Uterus (tissue), 2 donors: ENCODE data around the gene DEFB121.

Source experiments
- POLR2A ChIP-seq, 2 donors: fragments of 450-650 bp; IDR thresholded peaks; one replicate each; pipeline ENCODE4 v1.6.1; 2016; ENCODE audit warnings: antibody characterized with exemption in 2 of 2, mild to moderate bottlenecking in 1 of 2, moderate library complexity in 1 of 2
- TF ChIP-seq, protein P1 (sequence below), 4 experiments: fragments of 200-600 bp in 2 of 4; fragments of 450-650 bp in 2 of 4; sonication (generic) in 2 of 4; IDR thresholded peaks; one replicate each; pipeline ENCODE4 v1.5.1; 2016 to 2019; ENCODE audit warnings: antibody characterized with exemption in 4 of 4, mild to moderate bottlenecking in 2 of 4, moderate library complexity in 1 of 4

DNA sequence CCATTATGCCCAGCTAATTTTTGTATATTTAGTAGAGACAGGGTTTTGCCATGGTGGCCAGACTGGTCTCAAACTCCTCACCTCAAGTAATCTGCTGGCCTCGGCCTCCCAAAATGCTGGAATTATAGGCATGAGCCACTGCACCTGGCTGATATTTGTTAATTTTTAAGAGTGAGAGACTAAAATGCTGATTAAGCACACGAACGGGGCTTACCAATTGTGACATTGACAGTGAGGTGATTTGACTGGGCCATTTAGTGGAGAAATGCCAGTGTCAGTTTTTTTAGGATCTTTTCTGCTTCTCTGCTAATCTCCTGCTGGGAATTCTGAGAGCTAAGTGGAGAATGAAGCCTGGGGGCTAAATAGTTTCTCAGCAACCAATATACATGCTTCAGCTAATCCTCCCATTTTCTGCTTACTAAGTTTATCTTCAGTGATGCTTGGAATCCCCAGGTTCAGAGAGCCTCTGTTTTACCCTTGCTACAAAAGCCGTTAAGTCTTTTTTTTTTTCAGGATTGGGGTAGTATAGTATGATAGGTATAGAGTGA is 24.6 kb upstream of the DEFB121 start:
- TF ChIP-seq, protein P1, sequence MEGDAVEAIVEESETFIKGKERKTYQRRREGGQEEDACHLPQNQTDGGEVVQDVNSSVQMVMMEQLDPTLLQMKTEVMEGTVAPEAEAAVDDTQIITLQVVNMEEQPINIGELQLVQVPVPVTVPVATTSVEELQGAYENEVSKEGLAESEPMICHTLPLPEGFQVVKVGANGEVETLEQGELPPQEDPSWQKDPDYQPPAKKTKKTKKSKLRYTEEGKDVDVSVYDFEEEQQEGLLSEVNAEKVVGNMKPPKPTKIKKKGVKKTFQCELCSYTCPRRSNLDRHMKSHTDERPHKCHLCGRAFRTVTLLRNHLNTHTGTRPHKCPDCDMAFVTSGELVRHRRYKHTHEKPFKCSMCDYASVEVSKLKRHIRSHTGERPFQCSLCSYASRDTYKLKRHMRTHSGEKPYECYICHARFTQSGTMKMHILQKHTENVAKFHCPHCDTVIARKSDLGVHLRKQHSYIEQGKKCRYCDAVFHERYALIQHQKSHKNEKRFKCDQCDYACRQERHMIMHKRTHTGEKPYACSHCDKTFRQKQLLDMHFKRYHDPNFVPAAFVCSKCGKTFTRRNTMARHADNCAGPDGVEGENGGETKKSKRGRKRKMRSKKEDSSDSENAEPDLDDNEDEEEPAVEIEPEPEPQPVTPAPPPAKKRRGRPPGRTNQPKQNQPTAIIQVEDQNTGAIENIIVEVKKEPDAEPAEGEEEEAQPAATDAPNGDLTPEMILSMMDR (IDR thresholded peaks at IDR 0.05) = no peak
- TF ChIP-seq POLR2A (IDR thresholded peaks at IDR 0.05) = no peak
